ENCODE results near the gene SMARCA4.

Gene SMARCA4

DNA sequence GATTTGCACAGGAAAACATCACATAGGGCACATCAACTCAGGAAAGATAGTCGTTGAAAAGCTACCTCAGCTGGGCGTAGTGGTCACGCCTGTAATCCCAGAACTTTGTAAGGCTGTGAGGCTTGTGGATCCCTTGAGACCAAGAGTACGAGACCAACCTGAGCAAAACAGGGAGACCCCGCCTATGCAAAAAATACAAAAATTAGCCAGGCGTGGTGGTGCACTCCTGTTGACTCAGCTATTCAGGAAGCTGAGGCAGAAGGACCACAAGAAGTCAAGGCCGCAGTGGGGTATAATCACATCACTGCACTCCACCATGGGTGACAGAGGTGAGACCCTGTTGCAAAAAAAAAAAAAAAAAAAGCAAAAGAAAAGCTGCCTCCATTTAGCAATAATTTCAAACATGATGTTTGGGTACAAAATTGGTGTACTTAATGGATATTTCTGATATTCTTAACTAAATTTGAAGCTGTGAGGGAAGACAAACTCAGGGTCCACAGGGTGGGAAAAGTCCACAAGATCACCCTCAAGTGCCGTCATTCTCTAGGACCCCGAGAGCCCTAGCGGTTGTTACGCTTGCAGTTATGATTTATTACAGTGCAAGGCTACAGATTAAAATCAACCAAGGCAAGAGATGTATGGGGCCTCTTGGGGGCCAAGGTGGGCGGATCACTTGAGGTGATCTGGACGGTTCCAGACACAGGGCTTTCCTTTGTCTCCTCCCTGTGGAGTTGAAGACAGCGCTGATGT lies 86.0 kb downstream of the SMARCA4 start:
- H3K4me2 ChIP-seq (ENCODE audit: low read length): peak overlapping the region; percentile 52; the same call in 1 of the 2 replicates
- peaks cover 16% of the 10 kb centered on the region; the same call in 1 of the 2 replicates for H3F3A ChIP-seq (ENCODE audit: insufficient read depth, low read length)
- no peaks in the 10 kb centered on the region for H4K20me1 ChIP-seq (ENCODE audit: insufficient read depth, low read length)
- H3K27me3 ChIP-seq (ENCODE audit: insufficient read depth, low read length): no peaks in the 10 kb centered on the region
- H3K27ac ChIP-seq (ENCODE audit: low read depth, low read length, poor library complexity, severe bottlenecking): peak overlapping the region; percentile 98
- no peaks in the 10 kb centered on the region for H3K9me3 ChIP-seq (ENCODE audit: low read length)
- H3K9me2 ChIP-seq (ENCODE audit: low read depth, low read length): no peaks in the 10 kb centered on the region
- no peak overlapping the region for H2AFZ ChIP-seq (ENCODE audit: low read length)
- TF ChIP-seq, protein P1, sequence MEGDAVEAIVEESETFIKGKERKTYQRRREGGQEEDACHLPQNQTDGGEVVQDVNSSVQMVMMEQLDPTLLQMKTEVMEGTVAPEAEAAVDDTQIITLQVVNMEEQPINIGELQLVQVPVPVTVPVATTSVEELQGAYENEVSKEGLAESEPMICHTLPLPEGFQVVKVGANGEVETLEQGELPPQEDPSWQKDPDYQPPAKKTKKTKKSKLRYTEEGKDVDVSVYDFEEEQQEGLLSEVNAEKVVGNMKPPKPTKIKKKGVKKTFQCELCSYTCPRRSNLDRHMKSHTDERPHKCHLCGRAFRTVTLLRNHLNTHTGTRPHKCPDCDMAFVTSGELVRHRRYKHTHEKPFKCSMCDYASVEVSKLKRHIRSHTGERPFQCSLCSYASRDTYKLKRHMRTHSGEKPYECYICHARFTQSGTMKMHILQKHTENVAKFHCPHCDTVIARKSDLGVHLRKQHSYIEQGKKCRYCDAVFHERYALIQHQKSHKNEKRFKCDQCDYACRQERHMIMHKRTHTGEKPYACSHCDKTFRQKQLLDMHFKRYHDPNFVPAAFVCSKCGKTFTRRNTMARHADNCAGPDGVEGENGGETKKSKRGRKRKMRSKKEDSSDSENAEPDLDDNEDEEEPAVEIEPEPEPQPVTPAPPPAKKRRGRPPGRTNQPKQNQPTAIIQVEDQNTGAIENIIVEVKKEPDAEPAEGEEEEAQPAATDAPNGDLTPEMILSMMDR (IDR thresholded peaks at IDR 0.05; ENCODE audit: low read length): no peak
- no peak for TF ChIP-seq EZH2 (IDR thresholded peaks at IDR 0.05; ENCODE audit: borderline replicate concordance, low read length)
- H3K9ac ChIP-seq (ENCODE audit: low read length): peak overlapping the region; percentile 34; the same call in 1 of the 2 replicates
- H3K79me2 ChIP-seq (ENCODE audit: insufficient read depth, low read length): no peaks in the 10 kb centered on the region
- peaks cover 68% of the 10 kb centered on the region for H3K36me3 ChIP-seq (ENCODE audit: insufficient read depth, low read length)
- no peak overlapping the region for H3K4me3 ChIP-seq (ENCODE audit: low read depth, low read length, poor library complexity, severe bottlenecking)
- H3K4me1 ChIP-seq (ENCODE audit: insufficient read depth, low read length, severe bottlenecking): peaks cover 66% of the 10 kb centered on the region

- H3K4me1 ChIP-seq (ENCODE audit: insufficient read depth, low read length, severe bottlenecking): peaks cover 76% of the 10 kb centered on the region
- H3K9me2 ChIP-seq (ENCODE audit: low read depth, low read length): no peaks in the 10 kb centered on the region
- TF ChIP-seq EZH2 (IDR thresholded peaks at IDR 0.05; ENCODE audit: borderline replicate concordance, low read length): no peak
- no peaks in the 10 kb centered on the region for H4K20me1 ChIP-seq (ENCODE audit: insufficient read depth, low read length)
- no peak overlapping the region for H3K4me3 ChIP-seq (ENCODE audit: low read depth, low read length, poor library complexity, severe bottlenecking)
- no peaks in the 10 kb centered on the region for H3K27me3 ChIP-seq (ENCODE audit: insufficient read depth, low read length)
- peaks cover 16% of the 10 kb centered on the region; the same call in 1 of the 2 replicates for H3F3A ChIP-seq (ENCODE audit: insufficient read depth, low read length)
- H3K9ac ChIP-seq (ENCODE audit: low read length): no peak overlapping the region; the same call in 1 of the 2 replicates
- H3K9me3 ChIP-seq (ENCODE audit: low read length): no peaks in the 10 kb centered on the region
- H3K4me2 ChIP-seq (ENCODE audit: low read length): peak overlapping the region; percentile 64; the same call in 1 of the 2 replicates
- H3K36me3 ChIP-seq (ENCODE audit: insufficient read depth, low read length): peaks cover 63% of the 10 kb centered on the region
- H2AFZ ChIP-seq (ENCODE audit: low read length): no peak overlapping the region
- peak overlapping the region; percentile 98 for H3K27ac ChIP-seq (ENCODE audit: low read depth, low read length, poor library complexity, severe bottlenecking)
- no peaks in the 10 kb centered on the region for H3K79me2 ChIP-seq (ENCODE audit: insufficient read depth, low read length)
Observed at GRCh38 chr19:11047866-11048265, 87.0 kb downstream of the SMARCA4 start.

DNA sequence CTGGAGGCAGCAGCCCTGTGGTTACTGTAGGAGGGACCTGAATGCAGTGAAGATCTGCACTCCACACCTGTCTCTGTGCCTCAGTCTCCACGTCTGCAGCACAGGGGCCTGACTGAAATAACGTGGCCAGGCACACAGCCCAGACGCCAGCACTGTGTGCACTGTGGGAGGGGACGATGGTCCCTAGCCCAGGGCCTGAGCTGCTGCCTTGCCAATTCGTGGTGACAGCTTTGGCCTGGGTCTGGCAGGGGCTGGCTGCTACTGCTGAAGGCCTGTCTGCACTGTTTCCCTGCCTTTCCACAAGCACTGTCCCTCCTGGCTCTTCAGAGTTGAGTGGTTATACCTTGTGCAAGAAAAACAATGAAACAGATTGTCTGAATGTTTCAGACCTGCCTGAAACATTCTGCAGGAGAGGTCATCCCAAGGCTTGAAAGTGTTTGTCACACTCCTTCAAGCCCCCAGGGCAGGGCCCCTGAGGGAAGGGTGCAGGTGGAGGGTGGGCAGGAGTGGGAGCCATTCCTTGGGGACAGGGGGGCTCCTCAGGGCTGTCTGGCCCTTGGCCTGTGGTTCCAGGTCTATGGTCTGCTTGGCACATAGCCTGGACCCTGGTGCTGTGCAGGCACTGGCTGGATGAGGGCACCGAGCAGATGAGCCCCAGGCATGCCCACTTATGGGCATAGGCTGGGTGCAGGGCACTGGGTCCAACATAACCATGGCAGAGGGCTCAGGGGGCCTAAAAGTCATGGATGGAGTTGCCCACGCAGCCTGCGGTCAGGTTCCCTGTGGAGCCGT lies 89.7 kb downstream of the SMARCA4 start:
- Histone ChIP-seq H3K9me3 (ENCODE audit: low read length) (no peaks in the 10 kb centered on the region), H3K9me2 (ENCODE audit: low read depth, low read length) (no peaks in the 10 kb centered on the region), H3F3A (ENCODE audit: insufficient read depth, low read length) (peaks cover 16% of the 10 kb centered on the region; the same call in 1 of the 2 replicates), H4K20me1 (ENCODE audit: insufficient read depth, low read length) (no peaks in the 10 kb centered on the region), H3K36me3 (ENCODE audit: insufficient read depth, low read length) (peaks cover 62% of the 10 kb centered on the region), H3K27ac (ENCODE audit: low read depth, low read length, poor library complexity, severe bottlenecking) (peak overlapping the region; percentile 98), H3K4me1 (ENCODE audit: insufficient read depth, low read length, severe bottlenecking) (peaks cover 72% of the 10 kb centered on the region), H3K79me2 (ENCODE audit: insufficient read depth, low read length) (no peaks in the 10 kb centered on the region), H2AFZ (ENCODE audit: low read length) (no peak overlapping the region), H3K4me2 (ENCODE audit: low read length) (peak overlapping the region; percentile 38; the same call in 1 of the 2 replicates), H3K9ac (ENCODE audit: low read length) (peak overlapping the region; percentile 49; the same call in 1 of the 2 replicates), H3K4me3 (ENCODE audit: low read depth, low read length, poor library complexity, severe bottlenecking) (no peak overlapping the region), H3K27me3 (ENCODE audit: insufficient read depth, low read length) (no peaks in the 10 kb centered on the region)
- TF ChIP-seq, protein P1 (IDR thresholded peaks at IDR 0.05; ENCODE audit: low read length): no peak
- TF ChIP-seq EZH2 (IDR thresholded peaks at IDR 0.05; ENCODE audit: borderline replicate concordance, low read length): no peak

Data from OCI-LY1 (cell line).